Cardiac ventricle fibroblast (primary cell): ENCODE results near the gene DDR2. TPM values are rescaled to one million over a fixed set of nuclear protein-coding genes. Genes with fewer than 3 reads are reported as not detected.

ENCODE experiments used
- total RNA-seq: library from RNA; depleted of rRNA; stranded (reverse); fragments of >200 nt; gene quantifications from 2 replicates; pipeline ENCODE4 v1.2.3, GENCODE V29; 2015

The DDR2 gene
- total RNA-seq, result 95.1 and 106 TPM in 2 replicates

DNA sequence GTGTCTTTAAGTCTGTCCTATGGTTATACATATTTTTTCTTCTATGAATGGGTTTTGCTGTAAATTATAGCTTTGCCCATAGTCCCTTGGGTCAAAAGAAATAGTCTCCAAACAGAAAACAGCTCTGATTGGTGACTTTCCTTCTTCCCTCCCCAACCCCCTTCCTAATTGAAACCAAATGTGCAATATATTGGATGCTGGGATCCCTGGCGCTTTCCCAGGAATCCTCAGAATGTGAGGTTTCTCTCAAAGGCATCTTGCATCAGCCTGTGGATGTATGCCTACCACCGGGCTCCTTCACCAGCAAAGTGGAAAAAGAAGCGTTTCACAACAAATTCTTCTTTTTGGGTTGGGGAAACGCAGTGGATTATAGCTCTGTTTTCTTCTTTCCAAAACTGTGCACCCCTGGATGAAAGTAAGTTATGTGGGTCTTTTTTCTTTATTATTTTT is at the start of gene DDR2:
Gene DDR2, plus strand, starts transcription at position 248 of the 450 bp plus-strand sequence. CDS start 86,600 bp downstream, outside the sequence.

DNA sequence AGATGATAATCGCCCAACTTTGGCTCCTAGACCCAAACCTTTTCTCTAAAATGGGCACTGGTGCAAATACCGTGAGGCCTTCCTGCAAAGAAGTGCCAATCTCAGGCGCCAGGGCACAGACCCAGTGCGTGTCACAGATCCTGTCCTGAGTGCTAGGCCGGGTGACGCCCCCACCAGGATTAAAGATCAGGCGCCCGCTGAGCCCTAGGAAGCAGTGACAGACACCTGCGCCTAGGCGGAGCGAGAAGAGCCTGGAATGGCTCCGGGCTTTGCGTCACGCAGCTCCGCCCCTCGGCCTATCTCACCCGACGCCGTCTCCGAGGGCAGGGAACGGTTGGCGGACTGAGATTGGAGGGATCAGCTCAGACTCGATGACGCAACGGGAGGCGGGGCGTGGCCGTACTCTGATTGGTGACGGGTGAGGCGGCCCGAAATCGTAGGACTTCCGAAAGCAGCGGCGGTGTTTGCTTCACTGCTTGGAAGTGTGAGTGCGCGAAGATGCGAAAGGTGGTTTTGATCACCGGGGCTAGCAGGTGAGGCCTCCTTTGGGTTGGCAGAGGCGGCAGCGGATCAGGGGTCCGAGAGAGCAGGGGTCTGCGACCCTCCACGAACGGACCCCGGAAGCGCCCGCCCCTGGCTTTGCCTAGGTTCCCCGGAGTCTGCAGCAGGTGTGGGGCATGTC is 158.2 kb downstream of the DDR2 start, which contains the start of gene HSD17B7:
Gene HSD17B7, plus strand, starts transcription at position 400 of the 682 bp plus-strand sequence. Its CDS starts 99 bp downstream, at position 499.

Other genes with a start within 250 kb of the DDR2 start
- gene SH2D1B, start 220.3 kb upstream of the DDR2 start, total RNA-seq, result not detected in 2 replicates
- gene UHMK1, start 134.6 kb upstream of the DDR2 start, total RNA-seq, result 26.1 and 31.5 TPM in 2 replicates
- 62.9 and 65.5 TPM in 2 replicates for gene UAP1, start 70.7 kb upstream of the DDR2 start, total RNA-seq
- gene HSD17B7, start 158.2 kb downstream of the DDR2 start, total RNA-seq, result 3.6 and 10.7 TPM in 2 replicates
- 0.24 and 0.31 TPM in 2 replicates for gene CCDC190, start 228.7 kb downstream of the DDR2 start, total RNA-seq